Parathyroid adenoma (tissue), 2 donors: ENCODE data around the gene ATOH7.
"Not testable (repeated sequence)": the region's sequence is repeated elsewhere in the genome, so short reads cannot be mapped to it uniquely, and the experiment has no call there.

ENCODE experiments used
- H2AFZ ChIP-seq: fragments of 300-600 bp; sonication (generic); one replicate; pipeline ENCODE4 v1.7.0; 2017; ENCODE audit warnings: antibody characterized with exemption, mild to moderate bottlenecking
- H3K27ac ChIP-seq: fragments of 300-600 bp; sonication (generic); one replicate; pipeline ENCODE4 v1.7.0; 2017
- H3K27me3 ChIP-seq: fragments of 300-600 bp; sonication (generic); one replicate; pipeline ENCODE4 v1.7.0; 2017; ENCODE audit warnings: low read length; ENCODE audit not compliant: control insufficient read depth, insufficient read depth
- H3K36me3 ChIP-seq: fragments of 300-600 bp; sonication (generic); one replicate; pipeline ENCODE4 v1.7.0; 2017; ENCODE audit warnings: low read length; ENCODE audit not compliant: control insufficient read depth, insufficient read depth
- H3K4me1 ChIP-seq: fragments of 300-600 bp; sonication (generic); one replicate; pipeline ENCODE4 v1.7.0; 2017; ENCODE audit warnings: control low read depth
- H3K4me2 ChIP-seq: fragments of 300-600 bp; sonication (generic); one replicate; pipeline ENCODE4 v1.7.0; 2017; ENCODE audit warnings: low read length
- H3K4me3 ChIP-seq: fragments of 300-600 bp; sonication (generic); one replicate; pipeline ENCODE4 v1.7.0; 2017; ENCODE audit warnings: low read depth, low read length
- H3K79me2 ChIP-seq: fragments of 300-600 bp; sonication (generic); one replicate; pipeline ENCODE4 v1.7.0; 2017; ENCODE audit warnings: control low read depth
- H3K9ac ChIP-seq: fragments of 300-600 bp; sonication (generic); one replicate; pipeline ENCODE4 v1.7.0; 2017; ENCODE audit warnings: mild to moderate bottlenecking
- H3K9me3 ChIP-seq: fragments of 300-600 bp; sonication (generic); one replicate; pipeline ENCODE4 v1.7.0; 2017; ENCODE audit warnings: low read length; ENCODE audit not compliant: control insufficient read depth
- TF ChIP-seq, protein P1 (sequence below): fragments of 300-600 bp; sonication (generic); IDR thresholded peaks from one replicate; pipeline ENCODE4 v1.7.0; 2017; ENCODE audit warnings: antibody characterized with exemption, mild to moderate bottlenecking
- donor health status: primary hyperparathyroidism.

The ATOH7 gene

DNA sequence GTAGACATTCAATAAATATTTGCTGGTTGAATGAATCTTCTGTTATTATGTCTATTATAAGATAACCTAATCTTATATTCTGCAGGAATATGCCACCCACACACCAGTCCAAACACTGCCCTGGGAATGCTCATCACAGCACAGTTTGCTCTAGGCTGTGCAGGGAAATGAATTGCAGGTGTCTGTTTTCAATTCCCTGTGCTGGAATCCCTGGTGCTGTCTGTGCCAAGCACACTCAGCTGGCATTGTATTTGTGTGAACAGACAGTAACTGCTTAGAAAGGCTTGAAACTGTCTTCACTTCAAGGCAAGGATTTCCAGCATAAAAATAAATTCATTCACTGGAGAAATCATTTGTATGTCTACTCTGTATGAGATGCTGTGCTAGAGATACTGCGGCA lies 20.2 kb downstream of the ATOH7 start:
- TF ChIP-seq, protein P1, sequence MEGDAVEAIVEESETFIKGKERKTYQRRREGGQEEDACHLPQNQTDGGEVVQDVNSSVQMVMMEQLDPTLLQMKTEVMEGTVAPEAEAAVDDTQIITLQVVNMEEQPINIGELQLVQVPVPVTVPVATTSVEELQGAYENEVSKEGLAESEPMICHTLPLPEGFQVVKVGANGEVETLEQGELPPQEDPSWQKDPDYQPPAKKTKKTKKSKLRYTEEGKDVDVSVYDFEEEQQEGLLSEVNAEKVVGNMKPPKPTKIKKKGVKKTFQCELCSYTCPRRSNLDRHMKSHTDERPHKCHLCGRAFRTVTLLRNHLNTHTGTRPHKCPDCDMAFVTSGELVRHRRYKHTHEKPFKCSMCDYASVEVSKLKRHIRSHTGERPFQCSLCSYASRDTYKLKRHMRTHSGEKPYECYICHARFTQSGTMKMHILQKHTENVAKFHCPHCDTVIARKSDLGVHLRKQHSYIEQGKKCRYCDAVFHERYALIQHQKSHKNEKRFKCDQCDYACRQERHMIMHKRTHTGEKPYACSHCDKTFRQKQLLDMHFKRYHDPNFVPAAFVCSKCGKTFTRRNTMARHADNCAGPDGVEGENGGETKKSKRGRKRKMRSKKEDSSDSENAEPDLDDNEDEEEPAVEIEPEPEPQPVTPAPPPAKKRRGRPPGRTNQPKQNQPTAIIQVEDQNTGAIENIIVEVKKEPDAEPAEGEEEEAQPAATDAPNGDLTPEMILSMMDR = no peak
- Histone ChIP-seq H3K27ac (no peak overlapping the region), H3K4me2 (no peak overlapping the region), H2AFZ (no peak overlapping the region), H3K36me3 (no peaks in the 10 kb centered on the region), H3K9ac (no peak overlapping the region), H3K79me2 (no peaks in the 10 kb centered on the region), H3K4me3 (no peak overlapping the region), H3K9me3 (no peaks in the 10 kb centered on the region), H3K27me3 (no peaks in the 10 kb centered on the region), H3K4me1 (no peaks in the 10 kb centered on the region)

DNA sequence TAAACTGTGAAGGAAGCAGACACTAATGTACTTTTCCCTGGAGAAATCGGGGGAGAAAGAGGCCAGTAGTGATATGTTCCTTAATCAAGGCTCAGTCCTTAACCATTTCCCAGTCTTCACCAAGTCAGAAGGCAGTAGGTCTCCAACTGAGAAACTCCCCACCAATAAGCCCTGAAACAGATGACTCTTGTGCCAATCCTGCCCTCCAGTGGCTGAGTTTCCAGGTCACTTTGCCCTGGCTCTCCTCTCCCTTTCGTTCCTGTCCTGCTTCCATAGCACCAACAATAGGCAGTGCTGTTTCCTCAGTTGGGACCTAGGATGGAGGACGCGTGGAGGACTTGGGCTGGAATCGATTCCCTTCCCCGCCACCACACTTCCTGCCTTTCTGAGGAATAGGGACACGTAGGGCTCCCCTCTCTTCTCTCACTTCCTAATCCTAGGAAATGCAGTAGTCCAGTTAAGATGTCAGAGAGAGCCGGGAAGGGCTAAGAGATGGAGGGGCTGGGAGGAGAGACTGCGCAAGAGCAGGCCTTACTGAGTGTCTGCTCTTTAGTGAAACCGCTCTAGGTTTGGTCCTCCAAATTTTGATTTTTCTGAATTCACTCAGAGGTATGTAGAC lies 23.4 kb downstream of the ATOH7 start:
- Histone ChIP-seq H2AFZ (peak overlapping the region; percentile 20), H3K9me3 (no peaks in the 10 kb centered on the region), H3K27me3 (no peaks in the 10 kb centered on the region), H3K36me3 (no peaks in the 10 kb centered on the region), H3K4me3 (no peak overlapping the region), H3K4me1 (no peaks in the 10 kb centered on the region), H3K27ac (no peak overlapping the region), H3K79me2 (no peaks in the 10 kb centered on the region), H3K9ac (no peak overlapping the region), H3K4me2 (no peak overlapping the region)
- TF ChIP-seq, protein P1 = peak; percentile 44

DNA sequence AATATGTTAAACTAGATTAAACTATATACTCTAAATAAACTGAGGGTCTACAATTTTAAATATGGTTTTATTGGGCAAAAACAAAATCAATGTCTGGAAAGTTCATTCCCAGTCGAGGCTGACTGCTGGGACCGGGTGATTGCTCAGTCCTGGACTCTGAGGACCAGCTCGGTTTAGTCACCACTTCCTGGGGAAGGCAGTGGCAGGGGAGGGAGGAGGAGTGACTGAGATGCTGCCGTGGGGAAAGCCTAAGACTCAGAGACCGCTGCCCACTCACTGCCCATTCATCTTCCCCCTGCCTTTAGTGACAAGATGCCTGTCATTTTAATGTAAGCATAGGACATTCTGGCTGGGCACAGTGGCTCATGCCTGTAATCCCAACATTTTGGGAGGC lies 29.0 kb downstream of the ATOH7 start:
- TF ChIP-seq, protein P1 = no peak
- Histone ChIP-seq H3K27ac (no peak overlapping the region), H3K4me1 (no peaks in the 10 kb centered on the region), H2AFZ (no peak overlapping the region), H3K4me3 (no peak overlapping the region), H3K36me3 (no peaks in the 10 kb centered on the region), H3K27me3 (no peaks in the 10 kb centered on the region), H3K4me2 (no peak overlapping the region), H3K9ac (no peak overlapping the region), H3K79me2 (no peaks in the 10 kb centered on the region), H3K9me3 (no peaks in the 10 kb centered on the region)

DNA sequence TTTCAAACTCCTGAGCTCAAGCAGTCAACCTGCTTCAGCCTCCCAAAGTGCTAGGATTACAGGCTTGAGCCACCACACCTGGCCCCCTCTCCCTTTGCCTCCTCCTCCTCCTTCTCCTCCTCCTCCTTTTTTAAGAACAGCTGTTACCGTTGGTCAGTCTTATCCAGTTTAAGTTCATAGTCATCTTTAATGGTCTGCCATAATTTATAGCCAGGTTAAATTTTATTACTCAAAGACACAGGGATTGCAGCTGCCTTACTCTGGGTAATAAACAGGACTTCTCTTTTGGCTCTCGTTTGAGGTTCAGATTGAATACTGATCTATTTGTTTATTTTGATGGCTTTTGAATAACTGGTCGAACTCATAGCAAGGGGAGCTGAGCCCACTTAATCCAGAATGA lies 35.2 kb downstream of the ATOH7 start:
- Histone ChIP-seq H3K9ac (no peak overlapping the region), H3K4me2 (no peak overlapping the region), H3K4me3 (no peak overlapping the region), H3K4me1 (peaks cover 3% of the 10 kb centered on the region), H3K79me2 (no peaks in the 10 kb centered on the region), H3K27ac (no peak overlapping the region), H2AFZ (no peak overlapping the region), H3K9me3 (no peaks in the 10 kb centered on the region), H3K27me3 (no peaks in the 10 kb centered on the region), H3K36me3 (no peaks in the 10 kb centered on the region)
- TF ChIP-seq, protein P1 = no peak

DNA sequence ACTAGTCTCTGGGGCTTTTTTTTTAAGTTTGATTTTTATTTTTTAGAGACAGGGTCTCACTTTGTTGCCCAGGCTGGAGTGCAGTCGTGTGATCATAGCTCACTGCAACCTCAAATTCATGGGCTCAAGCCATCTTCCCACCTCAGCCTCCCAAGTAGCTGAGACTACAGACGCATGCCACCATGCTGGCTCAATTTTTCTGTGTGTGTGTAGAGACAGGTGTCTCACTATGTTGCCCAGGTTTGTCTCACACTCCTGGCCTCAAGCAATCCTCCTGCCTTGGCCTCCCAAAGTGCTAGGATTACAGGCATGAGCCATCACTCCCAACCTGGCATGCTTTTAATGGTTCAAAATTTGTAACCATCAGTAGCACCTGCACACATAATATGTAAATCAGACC lies 36.1 kb downstream of the ATOH7 start:
- H3K9me3 ChIP-seq, H3K27me3 ChIP-seq, H3K9ac ChIP-seq, H3K4me2 ChIP-seq, H3K79me2 ChIP-seq, H3K36me3 ChIP-seq, H3K4me3 ChIP-seq, H3K4me1 ChIP-seq, H3K27ac ChIP-seq, H2AFZ ChIP-seq: not testable (repeated sequence)
